ENCODE measurements around the gene PDE4B. TPM values are rescaled to one million over a fixed set of nuclear protein-coding genes. Genes with fewer than 3 reads are reported as not detected.

PDE4B gene
- polyA plus RNA-seq, 1 experiment = 20.6 TPM

DNA sequence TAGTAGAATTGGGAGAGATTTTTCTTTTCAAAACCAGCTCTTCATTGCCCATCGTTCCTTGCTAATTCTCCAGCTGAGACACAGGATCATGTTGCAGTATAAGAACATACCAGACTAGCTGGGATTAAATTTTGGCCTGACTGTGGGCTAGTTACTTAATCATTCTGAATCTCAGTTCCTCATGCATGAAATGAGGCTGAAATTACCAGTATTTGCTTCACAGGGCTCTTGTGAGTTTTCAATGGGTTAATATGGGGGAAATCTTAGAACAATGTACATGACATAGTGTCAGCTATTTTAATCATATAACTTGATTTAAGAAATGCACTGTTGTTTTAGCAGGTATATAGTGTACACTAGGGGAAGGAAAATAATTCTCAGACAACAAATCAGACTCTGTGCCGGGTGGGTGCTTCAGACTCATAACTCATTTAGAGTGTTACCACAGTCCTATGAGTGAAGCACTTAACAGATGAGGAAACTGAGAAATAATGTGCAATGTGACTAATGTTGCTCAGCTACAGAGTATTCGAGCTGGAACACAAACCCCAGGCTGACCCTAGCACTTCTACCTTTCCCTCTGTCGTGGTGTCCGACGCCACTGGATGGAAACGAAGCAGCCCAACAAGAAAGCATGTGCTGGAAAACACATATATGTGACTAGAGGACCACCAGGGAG lies 603.7 kb downstream of the PDE4B start:
- ChIA-PET POLR2A (no interaction called here), CTCF (interaction anchor here (0.6 to 1.1 kb wide), 3 partner anchors 13 to 56 kb away, joined by 3 to 4 read pairs (median 4); no protein-coding TSS in a partner anchor)
- no peak for DNase-seq (ENCODE audit: low read depth)
- Histone ChIP-seq H3K36me3 (ENCODE audit: control insufficient read depth, insufficient read depth, low read length) (no peaks in the 10 kb centered on the region), H3K27me3 (ENCODE audit: control insufficient read depth, insufficient read depth, low read length) (no peaks in the 10 kb centered on the region), H3K4me3 (ENCODE audit: low read depth, low read length) (no peak overlapping the region)
- TF ChIP-seq, protein P1, sequence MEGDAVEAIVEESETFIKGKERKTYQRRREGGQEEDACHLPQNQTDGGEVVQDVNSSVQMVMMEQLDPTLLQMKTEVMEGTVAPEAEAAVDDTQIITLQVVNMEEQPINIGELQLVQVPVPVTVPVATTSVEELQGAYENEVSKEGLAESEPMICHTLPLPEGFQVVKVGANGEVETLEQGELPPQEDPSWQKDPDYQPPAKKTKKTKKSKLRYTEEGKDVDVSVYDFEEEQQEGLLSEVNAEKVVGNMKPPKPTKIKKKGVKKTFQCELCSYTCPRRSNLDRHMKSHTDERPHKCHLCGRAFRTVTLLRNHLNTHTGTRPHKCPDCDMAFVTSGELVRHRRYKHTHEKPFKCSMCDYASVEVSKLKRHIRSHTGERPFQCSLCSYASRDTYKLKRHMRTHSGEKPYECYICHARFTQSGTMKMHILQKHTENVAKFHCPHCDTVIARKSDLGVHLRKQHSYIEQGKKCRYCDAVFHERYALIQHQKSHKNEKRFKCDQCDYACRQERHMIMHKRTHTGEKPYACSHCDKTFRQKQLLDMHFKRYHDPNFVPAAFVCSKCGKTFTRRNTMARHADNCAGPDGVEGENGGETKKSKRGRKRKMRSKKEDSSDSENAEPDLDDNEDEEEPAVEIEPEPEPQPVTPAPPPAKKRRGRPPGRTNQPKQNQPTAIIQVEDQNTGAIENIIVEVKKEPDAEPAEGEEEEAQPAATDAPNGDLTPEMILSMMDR (IDR thresholded peaks at IDR 0.05; ENCODE audit: insufficient read depth, low read depth, low read length) = no peak

DNA sequence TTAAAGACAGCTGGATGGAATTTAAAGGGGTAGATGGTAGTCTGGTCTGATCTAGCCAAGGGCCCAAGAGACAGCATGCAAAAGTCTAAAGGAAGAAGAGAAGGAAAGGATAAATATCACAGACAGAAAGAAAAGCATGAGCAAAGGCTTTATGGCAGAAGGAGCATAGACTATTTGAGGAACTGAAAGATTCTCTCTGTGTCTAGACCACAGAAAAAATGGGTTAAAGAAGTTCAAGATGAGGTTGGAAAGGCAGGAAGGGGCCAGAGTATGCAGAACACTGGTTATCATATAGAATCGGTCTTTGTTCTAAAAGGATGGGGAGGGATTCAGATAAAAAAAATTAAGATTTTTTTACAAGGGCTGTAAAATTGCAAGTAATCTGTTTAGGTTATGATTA lies 604.5 kb downstream of the PDE4B start:
- H3K27me3 ChIP-seq (ENCODE audit: control insufficient read depth, insufficient read depth, low read length) = no peaks in the 10 kb centered on the region
- CTCF ChIA-PET = no interaction called here
- H3K36me3 ChIP-seq (ENCODE audit: control insufficient read depth, insufficient read depth, low read length) = no peaks in the 10 kb centered on the region
- no peak overlapping the region for H3K4me3 ChIP-seq (ENCODE audit: low read depth, low read length)
- POLR2A ChIA-PET = no interaction called here
- TF ChIP-seq, protein P1 (IDR thresholded peaks at IDR 0.05; ENCODE audit: insufficient read depth, low read depth, low read length) = no peak
- no peak for DNase-seq (ENCODE audit: low read depth)

DNA sequence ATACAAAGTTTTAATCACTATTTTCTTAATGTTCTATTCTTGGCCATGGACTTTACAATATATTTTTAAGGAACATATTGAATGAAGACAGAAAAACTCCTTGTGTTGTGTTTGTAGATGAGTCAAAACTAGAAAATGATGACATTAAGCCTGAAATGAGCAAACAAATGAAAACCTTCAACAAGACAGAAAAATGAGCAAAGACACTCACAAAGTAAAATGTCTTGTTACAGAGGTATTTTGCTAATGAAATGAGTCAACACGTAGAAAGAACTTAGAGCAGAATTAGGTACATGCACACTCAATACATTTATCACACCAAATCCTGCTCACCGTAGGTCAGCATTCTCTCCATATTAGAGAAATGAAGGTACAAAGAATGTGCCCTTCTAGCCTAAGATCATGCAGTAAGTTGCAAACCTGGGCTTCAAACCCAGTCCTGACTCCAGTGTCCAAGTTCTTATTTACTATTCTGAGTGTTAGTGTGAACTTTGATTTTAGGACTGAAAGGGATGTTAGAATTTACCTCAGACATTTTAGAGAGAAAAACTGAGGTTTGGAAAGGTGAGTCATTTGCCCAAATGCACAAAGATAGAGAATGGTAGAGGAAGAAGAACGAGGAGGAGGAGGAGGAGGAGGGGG lies 607.3 kb downstream of the PDE4B start:
- Histone ChIP-seq H3K36me3 (ENCODE audit: control insufficient read depth, insufficient read depth, low read length) (no peaks in the 10 kb centered on the region), H3K27me3 (ENCODE audit: control insufficient read depth, insufficient read depth, low read length) (no peaks in the 10 kb centered on the region), H3K4me3 (ENCODE audit: low read depth, low read length) (no peak overlapping the region)
- POLR2A ChIA-PET = no interaction called here
- DNase-seq (ENCODE audit: low read depth) = no peak
- CTCF ChIA-PET = interaction anchor here (0.8 to 1.2 kb wide), 2 partner anchors 22 to 97 kb away, joined by 3 to 5 read pairs; no protein-coding TSS in a partner anchor
- TF ChIP-seq, protein P1 (IDR thresholded peaks at IDR 0.05; ENCODE audit: insufficient read depth, low read depth, low read length) = no peak

DNA sequence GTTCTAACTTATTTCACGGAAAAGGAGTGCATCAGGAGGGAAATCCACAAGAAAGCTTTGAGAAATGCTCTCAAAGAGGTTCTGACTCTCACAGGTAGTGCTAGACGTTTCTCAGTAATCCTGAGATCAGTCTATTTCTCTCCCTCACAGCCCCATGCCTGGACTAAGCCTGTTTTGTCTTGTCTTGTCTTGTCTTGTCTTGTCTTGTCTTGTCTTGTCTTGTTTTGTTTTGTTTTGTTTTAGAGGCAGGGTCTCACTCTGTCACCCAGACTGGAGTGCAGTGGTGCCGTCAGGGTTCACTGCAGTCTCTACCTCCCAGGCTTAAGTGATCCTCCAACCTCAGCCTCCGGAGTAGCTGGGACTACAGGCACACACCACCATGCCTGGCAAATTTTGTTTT lies 608.0 kb downstream of the PDE4B start:
- no peak for DNase-seq (ENCODE audit: low read depth)
- ChIA-PET POLR2A (no interaction called here), CTCF (no interaction called here)
- Histone ChIP-seq H3K36me3 (ENCODE audit: control insufficient read depth, insufficient read depth, low read length) (no peaks in the 10 kb centered on the region), H3K27me3 (ENCODE audit: control insufficient read depth, insufficient read depth, low read length) (no peaks in the 10 kb centered on the region), H3K4me3 (ENCODE audit: low read depth, low read length) (no peak overlapping the region)
- TF ChIP-seq, protein P1 (IDR thresholded peaks at IDR 0.05; ENCODE audit: insufficient read depth, low read depth, low read length) = no peak

DNA sequence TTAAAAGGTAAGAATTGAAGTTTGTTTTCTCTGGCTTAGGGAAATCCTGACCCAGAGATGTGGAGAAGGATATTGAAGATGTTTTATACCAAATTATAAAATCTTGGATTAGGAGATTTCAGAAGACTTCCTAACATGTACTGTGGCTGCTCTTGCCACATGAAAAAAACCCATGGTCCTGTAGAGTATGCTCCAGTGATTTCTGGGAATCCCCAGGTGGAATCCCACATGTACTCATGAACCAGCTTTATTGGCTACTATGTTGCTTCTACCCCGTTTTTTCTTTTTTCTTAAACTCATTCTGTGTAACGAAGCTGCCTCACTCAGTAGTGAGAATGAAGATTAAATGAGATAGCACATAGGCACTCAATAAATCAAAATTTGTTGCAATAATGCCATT lies 608.5 kb downstream of the PDE4B start:
- ChIA-PET CTCF (no interaction called here), POLR2A (no interaction called here)
- TF ChIP-seq, protein P1 (IDR thresholded peaks at IDR 0.05; ENCODE audit: insufficient read depth, low read depth, low read length) = no peak
- H3K36me3 ChIP-seq (ENCODE audit: control insufficient read depth, insufficient read depth, low read length) = no peaks in the 10 kb centered on the region
- H3K27me3 ChIP-seq (ENCODE audit: control insufficient read depth, insufficient read depth, low read length) = no peaks in the 10 kb centered on the region
- no peak for DNase-seq (ENCODE audit: low read depth)
- no peak overlapping the region for H3K4me3 ChIP-seq (ENCODE audit: low read depth, low read length)
